Activated T-helper 1 cell treated with anti-CD3 and anti-CD28 coated beads, Interleukin-2, amount 50 U/mL, for 16 hours (primary cell): ENCODE results near the gene GIGYF1.
A peak's percentile ranks its signal among the peaks of the same experiment; 100 is the strongest.

ENCODE experiments used
- DNase-seq, 2 donors: peaks; one replicate each; pipeline ENCODE4 v3.0.0-alpha.2; 2020; ENCODE audit warnings: low read depth in 1 of 2, low spot score in 1 of 2

GIGYF1 gene

GRCh38 chr7:100640517-100641440 lies 53.3 kb downstream of the GIGYF1 start:
- DNase-seq, result no peak

DNA sequence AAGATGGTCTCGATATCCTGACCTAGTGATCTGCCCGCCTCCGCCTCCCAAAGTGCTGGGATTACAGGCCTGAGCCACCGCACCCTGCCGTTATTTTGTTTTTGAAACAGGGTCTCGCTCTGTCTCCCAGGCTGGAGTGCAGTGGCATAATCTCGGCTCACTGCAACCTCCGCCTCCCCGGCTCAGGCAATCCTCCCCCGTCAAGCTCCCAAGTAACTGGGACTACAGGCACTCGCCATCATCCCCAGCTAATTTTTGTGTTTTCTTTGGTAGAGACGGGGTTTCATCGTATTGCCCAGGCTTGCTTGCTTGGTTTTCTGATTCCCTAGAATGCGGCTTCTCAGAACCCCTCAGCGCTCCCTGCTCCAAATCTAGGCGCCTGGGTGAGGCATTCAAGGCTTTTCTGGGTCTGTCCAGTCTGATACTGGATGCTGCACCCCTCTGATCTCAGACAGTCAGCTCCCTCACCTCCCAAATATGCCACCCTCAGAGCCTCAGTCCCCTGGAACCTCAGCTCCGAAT lies 54.0 kb downstream of the GIGYF1 start:
- no peak for DNase-seq

DNA sequence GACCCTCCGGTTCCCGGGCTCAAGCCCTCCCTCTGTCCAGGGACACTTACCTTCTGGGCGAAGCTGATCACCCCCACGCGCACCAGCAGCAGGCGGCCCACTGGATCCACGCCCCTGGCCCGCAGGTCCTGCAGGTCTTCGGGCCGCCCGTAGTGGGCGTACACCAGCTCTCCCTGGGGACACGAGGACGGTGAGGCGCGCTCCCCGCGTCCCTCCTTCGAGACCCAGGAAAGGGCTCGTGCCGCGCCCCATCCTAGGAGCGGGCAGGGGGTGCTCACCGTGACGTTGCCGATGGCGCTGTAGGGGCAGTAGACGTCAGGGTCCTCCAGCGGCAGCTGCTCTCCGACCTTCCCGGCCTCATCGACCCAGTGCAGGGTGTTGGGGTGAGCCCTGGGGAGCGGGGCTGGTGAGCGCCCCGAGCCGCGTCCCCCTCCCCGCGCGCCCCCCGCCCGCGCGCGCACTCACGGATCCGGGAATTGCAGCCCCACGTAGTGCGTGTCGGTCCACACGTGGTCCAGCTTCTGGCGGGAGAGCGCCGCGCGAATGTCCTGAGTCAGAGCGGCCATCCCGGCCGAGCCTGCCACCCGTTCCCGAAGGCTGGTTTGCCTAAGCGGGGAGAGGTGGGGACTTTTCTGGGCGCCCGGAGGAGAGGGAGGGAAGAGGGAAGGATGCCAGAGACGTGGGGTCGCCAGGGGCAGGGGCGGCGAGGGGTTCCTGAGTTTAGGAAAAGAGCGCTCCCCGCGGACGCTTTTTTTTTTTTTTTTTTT lies 60.9 kb downstream of the GIGYF1 start:
- peak; percentile 28 to 38 for DNase-seq

DNA sequence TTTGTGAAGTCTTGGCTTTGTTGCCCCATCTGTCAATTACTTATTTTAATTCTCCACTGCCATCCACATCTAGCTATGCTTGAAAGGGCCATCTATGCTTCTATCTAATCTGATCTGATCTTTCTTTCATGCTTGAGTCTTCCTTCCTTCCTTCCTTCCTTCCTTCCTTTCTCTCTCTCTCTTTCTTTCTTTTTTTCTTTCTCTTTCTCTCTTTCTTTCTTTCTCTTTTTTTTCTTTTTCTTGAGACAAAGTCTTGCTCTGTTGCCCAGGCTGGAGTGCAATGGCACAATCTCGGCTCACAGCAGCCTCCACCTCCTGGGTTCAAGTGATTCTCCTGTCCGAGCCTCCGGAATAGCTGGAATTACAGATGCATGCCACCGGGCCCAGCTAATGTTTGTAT lies 64.0 kb downstream of the GIGYF1 start:
- no peak for DNase-seq
